GM19468 (cell line): ENCODE results near the gene RAB41.
"Not testable (repeated sequence)": the region's sequence is repeated elsewhere in the genome, so short reads cannot be mapped to it uniquely, and the experiment has no call there.

ENCODE experiments used
- ATAC-seq: cut with Tn5 transposase; IDR thresholded peaks from one replicate; pipeline ENCODE4 v1.9.1; 2021; ENCODE audit warnings: mild to moderate bottlenecking, moderate library complexity, moderate number of reproducible peaks; ENCODE audit not compliant: unreplicated experiment; ENCODE audit errors: extremely low read depth

Gene RAB41

GRCh38 chrX:70289168-70289792, 7.3 kb downstream of the RAB41 start:
- ATAC-seq, result no peak

GRCh38 chrX:70289793-70290770, 8.1 kb downstream of the RAB41 start, which contains the start of the genes KIF4A and PDZD11:
Gene KIF4A, plus strand, starts transcription at chrX:70290104. Its CDS starts 355 bp downstream, at chrX:70290459.
Gene PDZD11, minus strand, starts transcription at chrX:70289927. Its CDS starts 586 bp downstream, at chrX:70289341.
- ATAC-seq, result peak; percentile 95

- ATAC-seq, result no peak
Observed at GRCh38 chrX:70292788-70293187, 10.8 kb downstream of the RAB41 start.

- no peak for ATAC-seq
Observed at GRCh38 chrX:70293621-70294020, 11.6 kb downstream of the RAB41 start.

- no peak for ATAC-seq
Observed at GRCh38 chrX:70301716-70302115, 19.7 kb downstream of the RAB41 start.

- no peak for ATAC-seq
Observed at GRCh38 chrX:70313503-70313902, 31.5 kb downstream of the RAB41 start.

- no peak for ATAC-seq
Observed at GRCh38 chrX:70322784-70323183, 40.8 kb downstream of the RAB41 start.

- ATAC-seq, result not testable (repeated sequence)
Observed at GRCh38 chrX:70323628-70324027, 41.7 kb downstream of the RAB41 start.

- no peak for ATAC-seq
Observed at GRCh38 chrX:70324326-70324725, 42.4 kb downstream of the RAB41 start.

GRCh38 chrX:70331161-70331560, 49.2 kb downstream of the RAB41 start:
- no peak for ATAC-seq

GRCh38 chrX:70332600-70332999, 50.6 kb downstream of the RAB41 start:
- ATAC-seq, result no peak
